ENCODE measurements around the gene DOCK4. TPM values are rescaled to one million over a fixed set of nuclear protein-coding genes. Genes with fewer than 3 reads are reported as not detected.

The DOCK4 gene
- total RNA-seq, 1 donor from 2014 or later = 32.2 TPM

DNA sequence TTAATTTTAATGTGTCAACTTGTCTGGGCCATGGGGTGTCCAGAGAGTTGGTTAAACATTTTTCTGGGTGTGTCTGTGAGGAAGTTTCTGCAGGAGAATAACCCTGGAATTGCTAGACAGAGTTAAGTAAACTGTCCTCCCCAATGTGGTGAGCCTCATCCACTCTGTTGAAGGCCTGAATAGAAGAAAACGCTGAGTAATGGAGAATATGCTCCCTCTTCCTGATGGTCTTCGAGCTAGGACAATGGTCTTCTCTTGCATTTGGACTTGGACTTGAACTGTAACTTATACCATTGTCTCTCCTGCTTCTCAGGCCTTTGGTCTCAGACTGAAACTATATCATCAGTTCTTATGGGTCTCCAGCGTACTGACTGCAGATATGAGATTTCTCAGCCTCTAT lies 347.9 kb downstream of the DOCK4 start:
- no peaks in the 10 kb centered on the region for H3K9me3 Mint-ChIP-seq (ENCODE audit: unreplicated experiment)
- no peak overlapping the region for H3K27ac ChIP-seq (ENCODE audit: low read depth, low read length)
- DNase-seq (ENCODE audit: low read depth) = no peak
- no peak for TF ChIP-seq EZH2 (IDR thresholded peaks at IDR 0.05; ENCODE audit: insufficient read depth, low read length)
- TF ChIP-seq, protein P1, sequence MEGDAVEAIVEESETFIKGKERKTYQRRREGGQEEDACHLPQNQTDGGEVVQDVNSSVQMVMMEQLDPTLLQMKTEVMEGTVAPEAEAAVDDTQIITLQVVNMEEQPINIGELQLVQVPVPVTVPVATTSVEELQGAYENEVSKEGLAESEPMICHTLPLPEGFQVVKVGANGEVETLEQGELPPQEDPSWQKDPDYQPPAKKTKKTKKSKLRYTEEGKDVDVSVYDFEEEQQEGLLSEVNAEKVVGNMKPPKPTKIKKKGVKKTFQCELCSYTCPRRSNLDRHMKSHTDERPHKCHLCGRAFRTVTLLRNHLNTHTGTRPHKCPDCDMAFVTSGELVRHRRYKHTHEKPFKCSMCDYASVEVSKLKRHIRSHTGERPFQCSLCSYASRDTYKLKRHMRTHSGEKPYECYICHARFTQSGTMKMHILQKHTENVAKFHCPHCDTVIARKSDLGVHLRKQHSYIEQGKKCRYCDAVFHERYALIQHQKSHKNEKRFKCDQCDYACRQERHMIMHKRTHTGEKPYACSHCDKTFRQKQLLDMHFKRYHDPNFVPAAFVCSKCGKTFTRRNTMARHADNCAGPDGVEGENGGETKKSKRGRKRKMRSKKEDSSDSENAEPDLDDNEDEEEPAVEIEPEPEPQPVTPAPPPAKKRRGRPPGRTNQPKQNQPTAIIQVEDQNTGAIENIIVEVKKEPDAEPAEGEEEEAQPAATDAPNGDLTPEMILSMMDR (IDR thresholded peaks at IDR 0.05; ENCODE audit: insufficient read depth, low read depth, low read length) = no peak
- no peaks in the 10 kb centered on the region for H3K79me2 ChIP-seq (ENCODE audit: insufficient read depth, low read length)
- H3K4me1 Mint-ChIP-seq (ENCODE audit: low read depth, unreplicated experiment) = peaks cover 13% of the 10 kb centered on the region
- no peak overlapping the region for H3K4me3 ChIP-seq (ENCODE audit: insufficient read depth, low read depth, low read length)
- H3K4me1 ChIP-seq (ENCODE audit: insufficient read depth, low read length) = peaks cover 2% of the 10 kb centered on the region
- peaks cover 11% of the 10 kb centered on the region for H3K36me3 Mint-ChIP-seq (ENCODE audit: low read depth, unreplicated experiment)
- no peaks in the 10 kb centered on the region for H4K20me1 ChIP-seq (ENCODE audit: insufficient read depth, low read length)
- H3K9me3 ChIP-seq (ENCODE audit: insufficient read depth, low read depth, low read length) = no peaks in the 10 kb centered on the region
- no peaks in the 10 kb centered on the region for H3K36me3 ChIP-seq (ENCODE audit: insufficient read depth, low read length)
- no peak overlapping the region for H3K9ac ChIP-seq (ENCODE audit: low read length)
- no peak overlapping the region for H3K27ac Mint-ChIP-seq (ENCODE audit: unreplicated experiment)
- no peak overlapping the region for H2AFZ ChIP-seq (ENCODE audit: low read depth, low read length)
- no peak overlapping the region for H3K4me3 Mint-ChIP-seq (ENCODE audit: unreplicated experiment)
- H3K27me3 Mint-ChIP-seq (ENCODE audit: low read depth, unreplicated experiment) = no peaks in the 10 kb centered on the region
- H3K27me3 ChIP-seq (ENCODE audit: insufficient read depth, low read length) = no peaks in the 10 kb centered on the region
- no peak overlapping the region for H3K4me2 ChIP-seq (ENCODE audit: low read length)
- no peak for FAIRE-seq

GRCh38 chr7:111855842-111856227 lies 350.4 kb downstream of the DOCK4 start:
- Mint-ChIP-seq H3K27me3 (ENCODE audit: low read depth, unreplicated experiment) (no peaks in the 10 kb centered on the region), H3K9me3 (ENCODE audit: unreplicated experiment) (no peaks in the 10 kb centered on the region), H3K27ac (ENCODE audit: unreplicated experiment) (no peak overlapping the region), H3K36me3 (ENCODE audit: low read depth, unreplicated experiment) (peaks cover 10% of the 10 kb centered on the region), H3K4me3 (ENCODE audit: unreplicated experiment) (no peak overlapping the region), H3K4me1 (ENCODE audit: low read depth, unreplicated experiment) (peaks cover 13% of the 10 kb centered on the region)
- Histone ChIP-seq H2AFZ (ENCODE audit: low read depth, low read length) (no peak overlapping the region), H3K36me3 (ENCODE audit: insufficient read depth, low read length) (no peaks in the 10 kb centered on the region), H3K4me3 (ENCODE audit: insufficient read depth, low read depth, low read length) (no peak overlapping the region), H4K20me1 (ENCODE audit: insufficient read depth, low read length) (no peaks in the 10 kb centered on the region), H3K27ac (ENCODE audit: low read depth, low read length) (no peak overlapping the region), H3K4me2 (ENCODE audit: low read length) (no peak overlapping the region), H3K9ac (ENCODE audit: low read length) (no peak overlapping the region), H3K4me1 (ENCODE audit: insufficient read depth, low read length) (peaks cover 2% of the 10 kb centered on the region), H3K9me3 (ENCODE audit: insufficient read depth, low read depth, low read length) (no peaks in the 10 kb centered on the region), H3K27me3 (ENCODE audit: insufficient read depth, low read length) (no peaks in the 10 kb centered on the region), H3K79me2 (ENCODE audit: insufficient read depth, low read length) (no peaks in the 10 kb centered on the region)
- no peak for FAIRE-seq
- TF ChIP-seq, protein P1 (IDR thresholded peaks at IDR 0.05; ENCODE audit: insufficient read depth, low read depth, low read length) = peak; percentile 7
- no peak for TF ChIP-seq EZH2 (IDR thresholded peaks at IDR 0.05; ENCODE audit: insufficient read depth, low read length)
- peak; percentile 4 for DNase-seq (ENCODE audit: low read depth)

- peak; percentile 39 for DNase-seq (ENCODE audit: low read depth)
- no peaks in the 10 kb centered on the region for H3K9me3 ChIP-seq (ENCODE audit: insufficient read depth, low read depth, low read length)
- no peak overlapping the region for H3K4me2 ChIP-seq (ENCODE audit: low read length)
- H3K27ac Mint-ChIP-seq (ENCODE audit: unreplicated experiment) = no peak overlapping the region
- H4K20me1 ChIP-seq (ENCODE audit: insufficient read depth, low read length) = no peaks in the 10 kb centered on the region
- TF ChIP-seq EZH2 (IDR thresholded peaks at IDR 0.05; ENCODE audit: insufficient read depth, low read length) = no peak
- TF ChIP-seq, protein P1 (IDR thresholded peaks at IDR 0.05; ENCODE audit: insufficient read depth, low read depth, low read length) = peak; percentile 65
- no peak overlapping the region for H3K4me3 ChIP-seq (ENCODE audit: insufficient read depth, low read depth, low read length)
- H2AFZ ChIP-seq (ENCODE audit: low read depth, low read length) = no peak overlapping the region
- no peaks in the 10 kb centered on the region for H3K36me3 ChIP-seq (ENCODE audit: insufficient read depth, low read length)
- H3K36me3 Mint-ChIP-seq (ENCODE audit: low read depth, unreplicated experiment) = peaks cover 11% of the 10 kb centered on the region
- H3K4me1 ChIP-seq (ENCODE audit: insufficient read depth, low read length) = peaks cover 2% of the 10 kb centered on the region
- no peaks in the 10 kb centered on the region for H3K79me2 ChIP-seq (ENCODE audit: insufficient read depth, low read length)
- H3K4me3 Mint-ChIP-seq (ENCODE audit: unreplicated experiment) = no peak overlapping the region
- peaks cover 16% of the 10 kb centered on the region for H3K4me1 Mint-ChIP-seq (ENCODE audit: low read depth, unreplicated experiment)
- no peak overlapping the region for H3K27ac ChIP-seq (ENCODE audit: low read depth, low read length)
- H3K27me3 Mint-ChIP-seq (ENCODE audit: low read depth, unreplicated experiment) = no peaks in the 10 kb centered on the region
- H3K9me3 Mint-ChIP-seq (ENCODE audit: unreplicated experiment) = no peaks in the 10 kb centered on the region
- no peaks in the 10 kb centered on the region for H3K27me3 ChIP-seq (ENCODE audit: insufficient read depth, low read length)
- no peak overlapping the region for H3K9ac ChIP-seq (ENCODE audit: low read length)
- FAIRE-seq = peak; percentile 47
Measured at GRCh38 chr7:111855161-111855841, 350.9 kb downstream of the DOCK4 start.
